Hypothalamus (tissue), 51 donors: ENCODE measurements around the gene FCN1.
A peak's percentile ranks its signal among the peaks of the same experiment; 100 is the strongest.

Experiments used
- DNase-seq, 51 donors: peaks; one replicate each; lab custom pipeline; 2025; lab: John Stamatoyannopoulos, UW

FCN1 gene

DNA sequence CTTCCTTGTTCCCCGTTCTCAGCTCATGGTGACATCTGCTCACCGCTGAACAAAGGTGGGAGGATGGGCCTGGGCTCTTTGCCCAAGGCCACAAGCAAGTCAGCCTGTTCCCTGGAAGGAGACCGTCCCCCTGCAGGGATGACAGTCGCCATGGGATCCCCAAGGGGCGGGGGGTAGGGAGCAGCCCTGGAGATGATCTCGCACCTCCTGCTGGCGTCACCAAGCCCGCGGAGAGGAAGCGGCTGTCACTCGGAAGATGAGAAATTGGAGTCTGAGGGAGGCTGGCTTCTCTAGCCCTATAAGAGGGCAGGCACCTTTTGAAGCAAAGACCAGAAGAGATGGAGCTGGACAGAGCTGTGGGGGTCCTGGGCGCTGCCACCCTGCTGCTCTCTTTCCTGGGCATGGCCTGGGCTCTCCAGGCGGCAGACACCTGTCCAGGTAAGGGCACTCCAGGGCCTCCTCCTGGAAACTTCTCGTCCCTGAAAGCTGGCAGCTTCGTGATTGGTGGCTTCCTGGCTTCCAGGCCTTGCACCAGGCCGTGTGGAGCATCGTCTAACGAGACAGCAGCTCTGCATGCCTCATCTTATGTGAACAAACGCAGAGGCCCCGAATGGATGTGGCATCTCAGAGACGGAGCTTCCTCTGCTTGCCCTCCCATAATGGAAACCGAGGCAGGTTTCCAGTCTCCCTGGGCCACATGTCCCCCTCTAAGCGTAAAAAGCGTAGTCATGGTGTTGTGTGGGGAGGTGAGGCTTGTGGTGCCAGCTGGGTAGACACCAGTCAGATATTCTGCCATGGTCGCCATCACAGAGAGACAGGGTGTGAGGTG lies 37.0 kb downstream of the FCN1 start, which contains the start of gene FCN2:
TSS of gene FCN2 (plus strand) at position 327 of the 829 bp plus-strand sequence. CDS start at position 339, 12 bp downstream.
- DNase-seq, result no peak

DNA sequence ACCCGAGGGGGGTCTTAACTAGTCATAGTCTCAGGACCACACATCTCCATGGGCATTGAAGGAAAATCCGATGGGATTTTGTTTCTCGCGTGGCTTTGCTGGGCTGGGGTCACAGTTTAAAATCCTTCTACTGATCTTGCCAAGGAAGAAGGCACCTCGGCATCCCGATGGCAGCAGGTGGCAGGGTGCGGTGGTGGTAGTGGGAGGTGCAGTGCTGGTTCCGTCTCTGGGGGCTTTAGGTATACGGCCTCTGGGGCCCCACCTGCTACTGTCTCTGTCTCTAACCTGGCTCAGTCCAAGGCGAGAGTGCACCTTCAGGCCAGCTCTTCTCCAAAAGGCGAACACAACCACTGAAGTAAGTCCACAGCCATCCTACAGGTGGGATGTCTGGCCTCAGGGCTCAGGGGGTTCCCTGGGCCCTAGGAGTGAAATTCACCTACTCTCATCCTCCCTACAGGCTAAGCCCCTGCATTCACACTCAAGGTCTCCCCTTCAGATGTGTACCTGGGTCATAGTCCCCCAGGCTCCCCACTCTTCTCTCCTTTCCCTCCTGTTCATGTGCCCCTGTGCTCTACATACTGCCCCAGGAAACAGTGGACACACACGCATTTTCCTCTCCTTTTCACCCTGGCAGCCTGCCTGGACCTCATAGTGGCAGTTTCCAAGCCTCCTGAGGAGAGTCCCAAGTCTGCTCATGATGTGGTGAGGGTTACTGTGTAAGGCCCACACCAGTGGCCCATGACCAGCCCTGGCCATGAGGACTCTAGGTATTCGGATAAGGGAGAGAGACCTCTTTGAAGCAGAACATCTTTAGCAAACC lies 37.8 kb downstream of the FCN1 start:
- no peak for DNase-seq

DNA sequence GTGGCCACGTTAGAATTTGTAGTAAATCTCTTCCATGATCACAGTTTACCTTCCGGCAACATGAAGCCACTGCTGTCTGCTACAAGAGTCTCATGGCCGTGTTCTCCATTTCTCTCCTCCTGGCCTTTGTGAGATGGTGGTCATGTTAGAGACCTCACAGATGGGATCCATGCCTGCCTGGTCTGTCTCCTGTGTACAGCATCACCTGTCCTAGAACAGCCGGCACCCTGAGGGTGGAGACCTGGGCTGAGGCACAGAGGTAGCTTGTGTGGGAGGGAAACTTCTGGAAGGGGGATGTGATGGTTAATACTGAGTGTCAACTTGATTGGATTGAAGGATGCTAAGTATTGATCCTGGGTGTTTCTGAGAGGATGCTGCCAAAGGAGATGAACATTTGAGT lies 40.2 kb downstream of the FCN1 start:
- no peak for DNase-seq

- DNase-seq, result no peak
These were observed 42.3 kb downstream of the FCN1 start for GRCh38 chr9:134875371-134875770.

- DNase-seq, result no peak
These were observed 45.1 kb downstream of the FCN1 start for GRCh38 chr9:134872482-134873231.

DNA sequence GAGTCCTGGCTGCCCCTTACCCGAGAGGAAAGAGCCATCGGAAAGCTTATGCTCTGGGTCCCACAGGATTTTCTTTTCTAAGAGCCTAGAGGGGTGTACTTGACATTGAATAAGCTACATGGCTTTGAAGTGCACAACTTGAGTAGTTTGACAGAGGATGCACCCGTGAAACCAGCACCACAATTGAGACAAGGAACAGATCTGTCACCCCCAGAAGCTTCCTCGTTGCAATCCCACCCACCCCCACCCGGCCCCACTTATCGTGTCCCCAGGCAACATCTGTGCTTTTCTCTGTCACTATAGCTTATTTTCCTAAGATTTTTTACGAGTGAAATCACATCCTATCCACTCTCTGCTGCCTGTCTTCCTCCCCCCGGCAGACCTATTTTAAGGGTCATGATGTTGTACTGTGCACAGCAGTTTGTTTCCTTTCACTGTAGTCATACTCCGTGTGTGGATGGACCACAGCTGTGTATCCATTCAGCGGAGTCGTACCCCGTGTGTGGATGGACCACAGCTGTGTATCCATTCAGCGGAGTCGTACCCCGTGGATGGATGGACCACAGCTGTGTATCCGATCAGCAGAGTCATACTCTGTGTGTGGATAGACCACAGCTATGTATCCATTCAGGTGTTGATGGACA lies 45.9 kb downstream of the FCN1 start:
- no peak for DNase-seq

GRCh38 chr9:134870746-134871662 lies 46.7 kb downstream of the FCN1 start:
- no peak for DNase-seq

GRCh38 chr9:134870301-134870694 lies 47.4 kb downstream of the FCN1 start:
- no peak for DNase-seq

DNA sequence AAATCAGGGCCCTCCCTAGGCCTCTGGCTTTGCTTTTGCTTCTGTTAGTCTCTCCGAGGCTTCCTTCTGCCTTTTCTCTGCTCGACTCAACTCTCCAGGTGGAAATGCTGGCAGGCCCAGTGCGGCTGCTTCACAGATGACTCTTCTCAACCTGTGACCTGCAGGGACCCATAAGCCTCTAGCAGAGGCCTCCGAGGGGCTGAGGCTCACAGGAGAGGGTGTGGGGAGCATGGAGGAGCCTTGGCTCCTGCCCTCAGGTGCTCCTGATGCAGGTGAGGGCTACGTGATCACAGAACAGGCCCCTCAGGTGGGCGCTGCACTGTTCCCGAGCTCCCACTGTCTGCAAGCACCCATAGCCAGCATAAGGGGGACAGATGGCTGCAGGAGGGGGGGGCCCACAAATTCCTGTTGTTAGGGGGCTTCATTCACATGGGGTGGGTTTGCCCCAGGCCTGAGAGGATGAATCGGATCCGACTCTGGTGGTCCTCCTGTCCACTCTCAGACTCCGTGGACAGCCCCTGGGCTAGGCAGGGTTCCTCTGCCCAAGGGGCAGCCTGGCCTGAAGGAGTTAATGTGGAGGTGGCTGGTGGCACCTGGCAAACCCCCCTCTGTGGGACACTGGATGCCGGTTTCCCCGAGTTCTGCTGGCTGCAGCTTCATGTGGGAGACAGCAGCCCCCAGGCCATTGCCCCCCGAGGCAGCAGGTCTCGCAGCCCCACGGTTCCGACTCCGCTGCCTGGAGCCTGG lies 48.0 kb downstream of the FCN1 start:
- DNase-seq, result no peak

GRCh38 chr9:134868751-134869553 lies 48.8 kb downstream of the FCN1 start:
- no peak for DNase-seq

GRCh38 chr9:134867917-134868750 lies 49.6 kb downstream of the FCN1 start:
- DNase-seq, result no peak

DNA sequence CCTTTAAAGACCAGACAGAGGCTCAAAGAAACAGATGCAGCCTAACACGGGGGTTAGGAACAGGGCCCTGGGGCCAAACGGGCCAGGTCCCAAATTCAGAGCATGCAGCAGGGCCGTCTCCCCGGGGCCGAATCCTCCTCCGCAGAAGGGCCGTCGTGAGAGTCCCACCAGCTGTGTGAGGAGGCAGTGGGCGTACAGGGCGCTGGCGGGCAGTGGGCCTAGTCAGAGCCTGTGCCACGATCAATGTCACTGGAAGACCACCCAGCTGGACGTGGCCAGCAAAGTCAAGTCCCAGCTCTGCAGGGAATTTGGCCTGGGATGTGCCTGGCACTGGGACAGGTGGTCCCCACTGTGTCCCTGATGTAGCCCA lies 52.9 kb downstream of the FCN1 start:
- no peak for DNase-seq

DNA sequence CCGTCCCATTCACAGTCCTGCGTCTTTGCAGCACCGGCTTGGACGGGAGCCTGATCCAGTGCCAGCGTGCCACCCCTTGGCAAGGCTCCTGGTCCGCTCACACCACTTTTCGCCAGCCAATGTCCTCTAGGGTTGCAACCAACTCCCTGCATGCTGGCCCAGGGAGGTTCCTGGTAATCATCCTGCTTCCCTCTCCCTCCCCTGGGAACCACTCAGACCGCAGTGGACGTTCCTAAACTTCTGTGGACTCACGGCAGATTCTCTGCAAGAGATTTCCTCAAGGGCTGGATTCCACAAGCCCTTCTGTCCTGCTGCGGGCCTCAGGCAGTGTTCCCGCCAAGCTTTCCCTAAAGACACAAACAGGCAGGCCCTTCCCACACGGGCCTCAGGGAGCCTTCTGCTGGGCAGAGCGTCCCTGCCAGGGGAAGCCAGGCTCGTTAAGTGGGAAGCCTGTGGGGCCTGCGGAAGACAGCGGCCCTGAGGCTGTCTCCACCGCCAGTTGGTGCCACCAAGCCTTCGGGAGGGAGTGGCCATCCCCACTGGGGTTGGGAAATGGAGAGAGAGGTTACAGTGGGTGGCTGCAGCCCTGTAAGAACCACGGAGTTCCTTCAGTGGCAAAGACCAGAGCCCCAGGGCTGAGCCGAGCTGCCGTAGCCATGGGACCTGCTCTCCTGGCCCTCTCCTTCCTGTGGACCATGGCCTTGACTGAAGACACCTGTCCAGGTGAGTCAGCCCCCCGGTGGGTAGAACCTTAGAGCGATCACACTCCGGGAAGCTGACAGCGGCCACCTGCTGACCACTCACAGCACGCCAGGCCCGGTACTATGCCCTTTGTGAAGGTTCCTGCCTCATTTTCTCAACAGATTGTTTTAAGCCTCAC lies 53.5 kb downstream of the FCN1 start:
- peak in 19 of 51 donors; percentile 3 to 57 (median 25) for DNase-seq

DNA sequence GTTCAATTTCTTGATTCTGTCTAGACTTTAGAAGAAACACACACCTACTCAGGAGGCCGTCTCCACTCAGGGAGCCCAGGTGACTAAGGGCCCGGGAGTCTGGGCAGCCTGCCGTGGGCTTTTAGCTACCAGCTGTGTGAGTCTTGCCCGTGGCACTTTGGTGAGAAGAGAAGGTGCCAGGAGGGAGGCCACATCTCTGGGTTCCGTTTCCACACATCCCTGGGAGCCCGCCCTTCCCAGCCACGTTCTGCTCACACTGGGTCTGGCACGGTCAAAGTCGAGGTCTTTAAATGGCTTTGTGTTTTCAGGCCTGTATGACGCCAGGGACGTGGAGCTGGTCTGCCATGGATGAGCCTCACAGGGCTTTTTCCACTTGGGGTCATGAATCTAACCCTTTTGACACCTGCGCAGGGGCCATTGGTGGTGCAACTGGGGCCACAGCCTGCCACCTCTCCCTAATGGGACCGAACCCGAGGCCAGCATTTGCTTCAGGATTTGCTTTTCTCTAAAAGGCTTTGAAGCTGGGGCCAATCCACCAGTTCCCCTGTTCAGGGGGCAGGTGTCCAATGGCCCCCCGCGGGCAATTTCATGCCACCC lies 54.3 kb downstream of the FCN1 start:
- DNase-seq, result peak in 2 of 51 donors; percentile 10 to 22

DNA sequence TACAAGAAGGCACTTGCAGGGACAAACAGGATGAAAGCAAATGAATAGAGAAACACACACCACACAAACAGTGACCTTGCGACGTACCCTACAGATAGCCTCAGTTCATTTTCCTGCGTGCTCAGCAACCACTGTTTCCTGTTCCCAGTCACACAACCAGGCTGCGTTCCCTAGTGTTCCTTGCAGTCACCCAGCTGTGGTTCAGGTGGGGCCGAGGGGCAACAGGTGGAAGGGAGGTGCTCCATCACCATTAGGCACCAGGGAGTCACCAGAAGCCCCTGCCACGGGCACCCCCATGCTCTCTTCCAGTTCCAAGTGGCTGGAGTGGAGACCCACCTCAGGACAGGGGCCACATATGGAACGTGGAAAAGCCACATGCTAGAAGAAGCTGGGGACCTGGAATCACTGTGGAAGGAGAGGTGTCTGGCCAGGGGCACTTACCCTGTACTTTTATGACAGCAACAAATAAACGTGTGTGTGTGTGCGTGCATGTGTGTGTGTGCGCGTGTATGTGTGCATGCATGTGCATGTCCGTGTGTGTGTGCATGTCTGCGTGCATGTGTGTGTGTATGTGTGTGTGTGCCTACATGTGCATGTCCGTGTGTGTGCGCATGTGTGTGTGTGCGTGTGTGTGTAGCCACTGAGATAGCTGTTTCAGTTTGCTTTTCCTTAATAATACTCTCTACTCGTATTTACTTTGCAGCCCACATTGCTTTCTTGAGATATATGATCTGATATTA lies 55.9 kb downstream of the FCN1 start:
- DNase-seq, result no peak
